NCI-H82 (cell line): Measurements from ENCODE around the gene INF2.

Experiments used
- DNase-seq: peaks from one replicate; lab custom pipeline; 2025; lab: John Stamatoyannopoulos, UW

INF2 gene

GRCh38 chr14:104676694-104677511 lies 12.5 kb upstream of the INF2 start:
- DNase-seq: peak; percentile 17

DNA sequence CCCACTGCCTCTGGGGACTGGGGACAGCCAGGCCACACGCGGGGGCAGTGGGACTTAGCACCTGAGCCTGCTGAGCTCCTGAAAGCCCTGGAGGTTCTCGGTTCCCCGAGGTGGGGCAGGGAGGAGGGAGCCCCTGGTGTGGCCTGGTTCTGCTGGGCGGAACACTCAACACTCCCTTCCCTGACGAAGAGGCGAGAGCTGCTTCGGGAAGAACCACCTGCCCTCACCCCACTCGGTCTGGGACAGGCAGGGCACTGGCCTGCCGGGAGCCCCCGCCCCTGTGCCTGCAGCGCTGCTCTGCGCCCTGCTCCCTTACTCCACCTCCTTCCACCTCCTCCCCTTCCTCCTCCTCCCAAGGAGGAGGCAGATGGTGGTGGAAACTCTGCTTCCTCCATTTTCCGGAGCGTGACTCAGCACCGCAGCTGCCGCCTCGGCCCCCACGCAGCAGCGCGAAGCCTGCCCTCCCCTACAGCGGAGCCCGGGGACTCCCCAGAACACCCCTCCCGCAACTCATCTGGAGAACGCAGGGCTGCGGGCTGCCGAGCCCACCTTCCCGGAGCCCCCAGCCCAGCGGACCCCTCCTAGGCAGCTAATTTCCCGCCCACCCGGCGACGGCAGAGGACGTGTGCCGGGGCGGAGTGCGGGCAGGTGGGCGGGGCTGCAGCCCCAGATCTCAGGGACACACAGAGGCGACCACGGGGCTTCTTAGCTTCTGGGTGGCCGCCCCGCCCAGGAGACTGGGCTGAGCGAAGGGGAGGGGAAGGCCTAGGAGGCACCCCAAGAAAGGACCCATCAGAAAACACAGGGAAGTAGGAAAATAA lies 11.7 kb upstream of the INF2 start:
- peak; percentile 84 for DNase-seq

DNA sequence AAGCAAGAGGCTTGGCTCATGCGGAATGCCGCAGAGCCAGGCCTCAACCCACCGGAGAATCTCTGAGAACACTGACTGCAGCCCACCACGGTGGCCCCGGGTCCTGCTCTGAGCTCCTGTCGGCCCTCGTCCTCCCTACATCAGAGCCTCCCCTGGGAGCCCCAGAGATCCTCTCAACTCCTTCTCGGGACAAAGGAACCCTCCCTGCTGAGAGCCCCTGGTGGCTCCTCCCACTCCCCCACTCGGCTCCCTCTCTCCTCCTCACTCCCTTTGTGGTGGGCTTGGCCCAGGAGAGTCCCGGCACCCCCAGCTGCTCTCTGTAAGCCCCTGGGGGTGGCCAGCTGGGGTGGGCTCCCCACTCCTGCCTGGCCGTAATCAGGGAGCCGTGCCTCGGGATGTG lies 11.1 kb upstream of the INF2 start:
- DNase-seq: peak; percentile 72

DNA sequence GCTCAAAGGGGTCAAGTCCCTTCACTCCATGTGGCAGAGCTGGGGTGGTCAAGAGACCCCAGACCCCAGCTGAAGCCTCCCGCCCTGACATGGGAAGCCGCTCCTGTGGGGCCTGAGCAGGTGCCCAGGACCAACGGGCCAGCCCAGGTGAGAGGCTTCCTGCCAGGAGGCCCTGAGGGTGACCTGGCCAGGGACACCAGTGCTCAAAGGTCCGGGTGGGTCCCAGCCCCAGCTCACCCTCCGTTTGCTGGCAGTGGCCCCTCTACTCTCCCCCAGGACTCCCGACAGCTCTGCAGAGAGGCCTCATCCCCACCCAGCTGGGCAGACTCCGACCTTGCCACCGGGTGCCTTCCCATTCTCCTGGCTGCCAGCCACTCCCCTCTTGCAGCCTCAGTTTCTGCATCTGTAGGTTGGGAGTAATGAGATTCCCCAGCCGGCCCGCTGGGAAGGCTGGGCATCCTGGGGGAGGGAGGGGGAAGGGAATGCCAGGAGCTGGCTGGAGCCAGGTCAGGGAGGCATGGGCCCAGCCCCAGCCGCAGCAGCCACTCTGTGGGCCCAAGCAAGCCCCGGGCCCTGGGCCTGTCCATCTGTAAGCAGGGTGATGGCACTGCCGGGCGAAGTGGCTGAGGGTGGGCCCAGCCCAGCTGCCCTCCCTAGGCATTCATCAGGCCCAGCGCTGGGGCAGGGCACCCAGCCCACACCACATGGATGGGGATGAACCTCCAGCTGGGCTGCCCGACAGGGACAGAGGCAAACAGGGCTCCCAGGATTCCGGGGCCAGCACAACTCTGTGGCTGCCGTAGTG lies 10.3 kb upstream of the INF2 start:
- DNase-seq: no peak

DNA sequence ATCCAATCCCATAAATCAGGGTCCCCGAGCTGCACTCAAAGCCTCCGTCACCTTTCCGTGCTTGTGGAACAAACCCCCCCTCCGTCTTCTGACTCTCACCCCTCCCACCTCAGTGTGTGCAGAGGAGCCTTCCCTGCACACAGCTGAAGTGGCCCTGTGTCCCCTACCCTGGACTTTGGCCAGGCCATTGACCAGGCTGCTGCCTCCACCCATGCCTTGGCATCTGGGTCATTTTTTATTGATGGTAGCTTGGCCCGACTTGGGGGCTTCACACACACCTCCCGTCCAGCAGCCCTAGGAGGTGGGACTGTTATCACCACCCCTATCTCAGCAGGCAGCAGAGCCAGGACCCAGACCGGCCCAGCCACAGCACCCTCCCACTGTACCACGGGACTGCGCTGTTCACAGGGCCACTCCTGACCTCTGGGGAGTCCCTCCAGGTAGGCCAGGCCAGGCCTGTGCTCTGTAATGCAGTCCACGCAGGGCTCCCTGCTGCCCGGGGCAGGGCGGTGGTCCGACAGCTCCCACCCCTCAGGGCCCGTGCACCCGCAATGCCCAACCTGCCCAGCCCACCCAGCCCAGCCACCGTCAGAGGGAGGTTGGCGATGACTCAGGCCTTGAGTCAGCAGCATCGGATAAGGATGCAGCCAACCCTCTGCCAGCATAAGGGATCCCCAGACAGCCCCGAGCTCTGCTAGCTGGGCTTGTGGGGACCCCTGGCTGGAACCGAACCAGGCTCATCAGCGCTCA lies 9.2 kb upstream of the INF2 start:
- no peak for DNase-seq

GRCh38 chr14:104680806-104681688 lies 8.4 kb upstream of the INF2 start:
- peak; percentile 22 for DNase-seq

DNA sequence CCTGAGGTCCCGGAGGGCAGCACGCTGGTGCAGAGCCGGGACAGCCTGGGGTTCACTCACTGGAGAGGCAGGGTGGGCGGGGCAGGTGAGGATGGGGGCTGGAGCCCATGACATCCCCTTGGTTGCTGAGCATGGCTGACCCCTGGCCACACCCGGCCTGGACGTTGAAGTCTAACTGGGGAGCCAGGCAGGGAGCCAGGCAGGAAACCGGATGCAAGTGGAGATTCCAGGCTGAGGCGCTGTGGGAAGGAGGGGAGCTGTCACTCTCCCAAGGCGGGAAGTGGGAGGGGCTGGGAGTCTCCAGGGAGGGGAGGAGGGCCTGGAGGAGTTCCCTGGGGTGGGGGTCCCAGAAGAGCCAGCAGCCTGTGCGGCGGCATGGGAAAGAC lies 7.7 kb upstream of the INF2 start:
- DNase-seq: peak; percentile 38

DNA sequence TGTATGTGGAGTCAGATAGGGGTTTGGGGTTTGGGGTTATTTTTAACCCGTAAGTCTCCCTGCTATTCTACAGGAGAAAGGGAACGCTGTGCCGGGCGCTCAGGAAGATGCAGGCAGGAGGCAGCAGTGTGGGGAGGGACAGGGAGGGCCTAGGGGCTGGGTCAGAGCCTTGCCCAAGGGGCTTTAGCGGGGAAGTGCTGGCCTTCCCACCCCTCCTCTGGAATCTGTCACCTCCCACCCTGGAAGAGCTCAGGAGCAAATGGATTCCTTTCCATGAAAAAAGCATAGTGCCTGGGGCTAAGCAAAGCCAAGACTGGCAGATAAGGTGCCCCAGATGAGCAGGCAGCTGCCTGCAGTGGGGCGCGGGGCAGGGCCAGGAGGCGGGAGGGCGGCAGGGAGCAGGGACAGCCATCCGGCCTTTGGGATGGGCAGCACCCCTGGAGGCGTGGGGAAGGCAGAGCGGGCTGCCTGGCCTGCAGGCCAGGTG lies 7.3 kb upstream of the INF2 start:
- DNase-seq: no peak

GRCh38 chr14:104683653-104684448 lies 5.6 kb upstream of the INF2 start:
- no peak for DNase-seq

DNA sequence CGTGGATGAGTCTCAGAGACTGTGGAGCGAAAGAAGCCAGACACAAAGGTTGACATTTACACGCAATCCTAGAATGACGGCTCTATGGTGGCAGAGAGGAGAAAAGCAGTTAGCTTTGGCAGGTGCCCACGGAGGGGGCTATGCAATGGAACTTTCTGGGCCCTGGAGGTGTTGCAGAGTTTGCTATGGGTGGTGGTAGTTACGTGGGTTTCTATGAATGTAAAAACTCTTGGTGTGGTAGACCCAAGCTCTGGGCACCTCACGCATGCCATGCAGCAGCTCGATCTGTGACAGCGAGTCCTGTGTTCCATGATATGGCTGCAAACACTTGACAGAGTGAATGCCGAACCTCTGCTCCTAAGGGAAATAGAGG lies 5.0 kb upstream of the INF2 start:
- DNase-seq: no peak

DNA sequence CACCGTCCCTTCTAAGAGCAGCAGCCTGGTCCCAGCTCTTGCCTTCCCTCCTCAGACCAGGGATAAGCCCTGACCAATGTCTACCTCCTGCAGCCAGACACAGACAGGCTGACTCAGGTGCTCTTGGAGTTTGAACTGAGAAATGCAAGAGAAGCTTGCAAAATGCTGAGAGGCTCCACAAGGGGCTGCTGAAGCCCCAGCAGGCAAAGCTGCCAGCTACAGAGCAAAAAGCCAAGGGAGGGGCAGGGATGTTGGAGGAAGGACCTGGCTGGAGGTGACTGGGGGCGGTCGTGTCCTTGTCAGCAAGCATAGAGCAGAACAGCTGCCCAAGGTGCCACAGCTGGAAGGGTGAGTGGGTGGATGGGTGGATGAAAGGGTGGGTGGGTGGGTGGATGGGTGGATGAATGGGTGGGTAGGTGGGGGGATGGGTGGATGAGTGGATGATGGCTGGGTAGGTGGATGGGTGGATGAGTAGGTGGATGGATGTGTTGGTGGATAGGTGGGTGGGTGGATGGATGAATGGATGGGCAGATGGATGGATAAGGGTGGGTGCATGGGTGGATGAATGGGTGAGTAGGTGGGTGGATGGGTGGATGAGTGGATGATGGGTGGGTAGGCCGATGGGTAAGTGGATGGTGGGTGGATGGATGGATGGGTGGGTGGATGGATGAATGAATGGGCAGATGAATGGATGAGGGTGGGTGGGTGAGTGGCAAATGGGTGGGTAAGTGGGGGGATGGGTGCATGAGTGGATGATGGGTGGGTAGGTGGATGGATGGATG lies 4.0 kb upstream of the INF2 start:
- DNase-seq: no peak

DNA sequence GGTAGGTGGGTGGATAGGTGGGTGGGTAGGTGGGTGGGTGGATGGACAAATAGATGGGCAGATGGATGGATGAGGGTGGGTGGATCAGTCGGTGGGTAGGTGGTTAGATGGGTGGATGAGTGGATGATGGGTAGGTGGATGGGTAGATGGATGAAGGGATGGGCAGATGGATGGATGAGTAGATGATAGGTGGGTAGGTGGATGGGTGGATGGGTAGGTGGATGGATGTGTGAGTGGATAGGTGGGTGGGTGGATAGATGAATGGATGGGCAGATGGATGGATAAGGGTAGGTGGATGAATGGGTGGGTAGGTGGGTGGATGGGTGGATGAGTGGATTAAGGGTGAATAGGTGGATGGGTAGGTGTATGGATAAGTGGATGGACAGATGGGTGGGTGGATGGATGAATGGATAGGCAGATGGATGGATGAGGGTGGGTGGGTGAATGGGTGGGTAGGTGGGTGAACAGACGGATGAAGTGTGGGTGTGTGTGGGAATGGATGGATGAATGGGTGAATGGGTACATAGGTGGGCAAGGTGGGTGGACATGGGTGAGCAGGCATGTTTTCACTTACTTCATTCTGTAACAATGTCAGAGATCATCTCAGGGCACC lies 3.3 kb upstream of the INF2 start:
- no peak for DNase-seq

DNA sequence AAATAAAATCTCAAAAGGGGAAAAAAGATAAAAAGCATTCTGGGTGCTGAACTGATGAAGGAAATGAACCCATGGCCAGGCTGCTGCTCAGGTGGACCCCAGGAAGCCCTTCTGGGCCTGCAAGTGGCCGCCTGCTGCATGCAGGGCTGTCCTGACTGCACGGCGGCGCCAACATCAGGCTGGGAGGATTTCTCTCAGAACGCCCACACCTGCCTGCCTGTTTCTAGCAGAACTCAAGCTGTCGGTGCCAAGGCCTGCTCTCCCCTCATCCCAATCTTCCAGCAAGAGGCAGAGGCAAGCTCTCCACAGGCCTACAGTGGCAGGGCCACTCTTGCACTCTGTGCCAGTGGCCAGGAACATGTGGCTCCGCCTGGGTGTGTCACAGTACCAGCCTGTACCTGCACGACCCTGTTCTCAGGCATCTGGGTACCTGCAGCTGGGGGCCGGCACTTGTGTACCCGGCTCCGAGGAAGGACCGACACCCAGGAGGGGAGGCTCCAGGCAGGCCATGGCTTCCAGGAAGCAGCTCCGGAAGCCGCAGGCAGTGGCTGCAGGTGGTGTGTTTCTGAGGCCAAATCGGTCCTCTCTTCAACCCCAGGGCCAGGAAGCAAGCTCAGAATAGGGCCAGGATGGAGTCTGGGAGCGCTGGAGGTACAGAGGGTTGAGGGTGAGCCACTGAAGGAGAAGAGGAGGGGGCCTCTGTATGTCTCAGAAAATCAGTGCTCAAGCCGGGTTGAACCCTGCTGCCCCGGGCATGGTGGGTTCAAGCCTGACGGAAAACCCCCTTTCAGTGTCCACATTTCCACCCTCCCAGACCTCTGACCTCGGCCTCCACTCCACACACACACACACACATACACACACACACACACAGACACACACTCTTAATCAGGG lies 2.5 kb upstream of the INF2 start:
- DNase-seq: no peak

DNA sequence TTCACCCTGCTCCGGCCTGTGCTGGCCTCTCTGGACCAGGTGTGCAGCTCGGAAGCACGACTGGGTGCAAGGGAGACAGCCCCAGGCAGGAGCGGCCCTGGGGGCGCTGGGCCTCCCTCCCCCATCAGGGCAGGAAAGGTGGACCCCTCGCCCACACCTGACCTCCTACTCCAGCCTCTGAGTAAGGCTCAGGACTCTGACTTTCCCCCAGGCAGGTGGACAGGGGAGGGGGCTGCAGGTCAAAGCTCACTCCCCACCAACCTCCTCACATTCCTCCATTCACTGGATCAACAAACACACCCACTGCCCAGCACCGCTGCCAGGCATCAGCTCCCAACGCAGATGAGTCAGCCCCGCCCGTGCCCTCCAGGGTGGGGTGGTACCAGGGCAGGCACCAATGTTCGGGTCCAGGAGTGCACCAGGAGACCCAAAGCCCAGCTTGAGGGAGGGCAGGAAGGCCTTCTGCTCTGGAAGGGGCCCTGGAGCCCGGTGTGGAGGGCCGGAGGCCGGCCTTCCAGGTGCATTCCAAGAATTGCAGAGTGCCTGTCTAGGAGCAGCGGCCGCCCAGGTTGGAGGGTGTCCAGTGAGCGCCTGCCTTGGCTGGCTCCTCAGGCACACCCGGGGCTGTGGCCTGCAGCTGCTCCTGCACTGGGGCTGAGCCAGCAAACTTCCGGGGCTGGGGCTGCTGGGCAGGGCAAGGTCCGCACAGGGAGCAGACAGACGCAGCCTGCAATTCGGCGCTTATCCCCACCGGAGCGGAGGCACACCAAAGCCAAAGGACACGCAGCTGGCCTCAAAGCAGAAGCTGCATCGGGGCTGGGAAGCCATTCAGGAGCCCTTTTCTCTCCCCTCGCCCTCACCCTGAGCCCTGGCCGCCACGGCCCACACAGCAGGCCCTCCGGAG lies 1.6 kb upstream of the INF2 start:
- peak; percentile 6 for DNase-seq

GRCh38 chr14:104688505-104689108 lies 811 bp upstream of the INF2 start:
- no peak for DNase-seq
